ENCODE results near the gene CNNM4.
"Not testable (repeated sequence)": the region's sequence is repeated elsewhere in the genome, so short reads cannot be mapped to it uniquely, and the experiment has no call there.

CNNM4 gene

DNA sequence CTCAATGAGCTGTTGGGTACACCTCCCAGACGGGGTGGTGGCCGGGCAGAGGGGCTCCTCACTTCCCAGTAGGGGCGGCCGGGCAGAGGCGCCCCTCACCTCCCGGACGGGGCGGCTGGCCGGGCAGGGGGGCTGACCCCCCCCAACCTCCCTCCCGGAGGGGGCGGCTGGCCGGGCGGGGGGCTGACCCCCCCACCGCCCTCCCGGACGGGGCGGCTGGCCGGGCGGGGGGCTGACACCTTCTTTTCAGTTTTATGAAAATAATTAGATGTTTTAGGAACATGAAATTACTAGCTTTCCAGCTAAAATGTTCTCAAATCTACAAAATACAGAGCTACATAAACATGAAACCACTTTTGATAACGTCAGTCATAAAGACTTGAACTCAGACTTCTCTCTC, 45.2 kb downstream of the CNNM4 start:
- H3K4me1 ChIP-seq; H3K9me3 ChIP-seq; H3K4me3 ChIP-seq; DNase-seq (ENCODE audit: low spot score in 2 of 2); H3K27me3 ChIP-seq (ENCODE audit: low read depth); in situ Hi-C loops (cut with MboI; ENCODE audit: low sequenced_read_pairs): not testable (repeated sequence)
- H3K36me3 ChIP-seq (replicated peaks): peaks cover 17% of the 10 kb centered on the region

DNA sequence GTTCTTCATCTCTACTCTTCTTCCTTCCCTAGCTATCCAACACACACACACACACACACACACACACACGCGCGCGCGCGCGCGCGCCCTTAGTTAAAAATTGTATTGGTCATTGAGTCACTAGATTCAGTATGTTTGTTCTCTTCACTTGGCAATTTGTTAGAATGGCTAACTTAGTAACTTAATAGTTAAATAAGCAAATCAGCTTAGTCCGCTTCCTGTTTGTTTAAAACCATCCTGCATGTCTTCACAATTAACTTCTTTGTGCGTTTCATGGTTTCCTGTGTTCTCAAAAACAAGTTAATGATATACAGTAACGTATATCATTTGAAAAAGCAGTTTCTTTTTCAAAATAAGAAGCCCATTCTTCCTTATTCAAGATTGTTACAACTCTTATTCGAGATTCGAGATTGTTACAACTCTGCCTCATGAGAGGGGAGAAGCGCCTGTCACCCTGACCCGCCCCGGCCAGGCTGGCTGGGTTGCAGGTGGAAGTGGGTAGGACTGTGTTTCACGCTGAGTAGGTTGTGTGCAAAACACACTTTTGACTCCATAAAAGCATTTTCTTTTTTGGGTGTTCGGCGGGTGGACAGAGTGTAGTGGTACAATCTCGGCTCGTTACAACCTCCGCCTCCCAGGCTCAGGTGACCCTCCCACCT, 45.9 kb downstream of the CNNM4 start:
- in situ Hi-C loops (cut with MboI; ENCODE audit: low sequenced_read_pairs): no loop called here
- H3K4me3 ChIP-seq: no peak overlapping the region
- DNase-seq (ENCODE audit: low spot score in 2 of 2): no peak

DNA sequence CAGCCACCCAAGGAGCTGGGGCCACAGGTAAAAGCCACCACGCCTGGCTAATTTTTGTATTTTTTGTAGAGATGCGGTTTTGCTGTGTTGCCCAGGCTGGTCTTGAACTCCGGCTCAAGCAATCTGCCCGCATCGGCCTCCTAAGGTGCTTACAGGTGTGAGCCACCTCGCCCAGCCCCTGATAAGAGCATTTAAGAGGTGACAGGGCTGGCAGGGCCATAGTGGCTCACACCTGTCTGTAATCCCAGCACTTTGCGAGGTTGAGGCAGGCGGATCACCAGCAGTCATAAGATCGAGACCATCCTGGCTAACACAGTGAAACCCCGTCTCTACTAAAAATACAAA, 46.4 kb downstream of the CNNM4 start:
- in situ Hi-C loops (cut with MboI; ENCODE audit: low sequenced_read_pairs): no loop called here

More for the DNA sequence above, 45.9 kb downstream of the CNNM4 start:
- H3K4me1 ChIP-seq: no peaks in the 10 kb centered on the region
- peaks cover 12% of the 10 kb centered on the region for H3K36me3 ChIP-seq (replicated peaks)
- H3K9me3 ChIP-seq: no peaks in the 10 kb centered on the region
- no peaks in the 10 kb centered on the region for H3K27me3 ChIP-seq (ENCODE audit: low read depth)

DNA sequence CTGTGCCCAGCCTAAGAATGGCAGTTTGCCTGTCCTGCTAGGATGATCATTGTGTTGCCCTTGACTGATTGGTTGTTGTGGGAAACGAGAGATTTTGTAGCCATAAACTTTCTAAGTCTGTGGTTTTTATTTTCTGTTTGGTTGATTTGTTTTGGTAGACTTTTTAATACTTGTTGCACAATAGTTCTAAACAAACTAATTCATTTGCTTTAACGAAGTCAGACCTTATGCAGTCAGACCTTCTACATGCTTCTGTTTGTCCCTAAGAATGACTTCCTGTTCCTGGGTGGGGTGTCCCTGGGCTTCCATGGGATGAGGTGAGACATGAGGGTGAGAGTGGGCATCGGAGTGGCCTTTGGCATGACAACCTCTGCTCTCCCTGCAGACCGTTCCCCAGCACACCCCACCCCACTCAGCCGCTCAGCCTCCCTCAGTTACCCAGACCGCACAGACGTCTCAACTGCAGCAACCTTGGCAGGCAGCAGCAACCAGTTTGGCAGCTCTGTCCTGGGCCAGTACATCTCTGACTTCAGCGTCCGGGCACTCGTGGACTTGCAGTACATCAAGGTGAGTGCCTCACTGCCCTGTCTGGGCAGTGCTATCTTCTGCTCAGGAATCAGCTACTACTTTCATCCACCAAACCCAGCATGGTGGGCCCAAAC, 47.6 kb downstream of the CNNM4 start:
- DNase-seq (ENCODE audit: low spot score in 2 of 2): no peak
- H3K4me3 ChIP-seq: no peak overlapping the region
- no peaks in the 10 kb centered on the region for H3K9me3 ChIP-seq
- H3K27me3 ChIP-seq (ENCODE audit: low read depth): no peaks in the 10 kb centered on the region
- in situ Hi-C loops (cut with MboI; ENCODE audit: low sequenced_read_pairs): no loop called here
- no peaks in the 10 kb centered on the region for H3K4me1 ChIP-seq
- H3K36me3 ChIP-seq (replicated peaks): peaks cover 3% of the 10 kb centered on the region

More for the DNA sequence above, 46.4 kb downstream of the CNNM4 start:
- DNase-seq (ENCODE audit: low spot score in 2 of 2): no peak
- Histone ChIP-seq H3K36me3 (replicated peaks) (peaks cover 7% of the 10 kb centered on the region), H3K4me1 (no peaks in the 10 kb centered on the region), H3K9me3 (no peaks in the 10 kb centered on the region), H3K4me3 (no peak overlapping the region), H3K27me3 (ENCODE audit: low read depth) (no peaks in the 10 kb centered on the region)

DNA sequence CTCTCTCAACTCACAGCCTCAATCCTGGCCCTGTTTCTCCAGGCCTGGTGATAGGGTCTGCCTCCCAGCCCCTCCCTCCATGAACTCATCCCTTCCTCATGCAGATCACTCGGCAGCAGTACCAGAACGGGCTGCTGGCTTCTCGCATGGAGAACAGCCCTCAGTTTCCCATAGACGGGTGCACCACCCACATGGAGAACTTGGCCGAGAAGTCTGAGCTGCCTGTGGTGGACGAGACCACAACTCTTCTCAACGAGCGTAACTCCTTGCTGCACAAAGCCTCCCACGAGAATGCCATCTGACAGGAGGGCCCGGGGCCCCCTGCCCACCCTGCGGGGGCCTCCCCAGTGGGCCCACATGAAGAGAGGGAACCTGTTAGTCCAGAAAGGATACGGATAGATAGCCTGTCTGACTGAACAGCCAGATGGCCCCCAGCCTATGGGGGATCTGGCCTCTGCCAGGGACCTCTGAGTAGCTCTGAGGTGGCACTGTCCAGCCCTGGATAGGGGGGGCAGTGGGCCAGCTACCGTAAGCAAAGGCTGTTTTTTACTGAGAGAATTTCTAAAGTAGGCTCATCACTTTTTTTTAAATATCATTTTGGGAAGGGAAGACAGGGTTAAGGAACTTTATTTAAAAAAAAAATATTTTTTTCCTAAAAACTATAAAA, 48.6 kb downstream of the CNNM4 start:
- H3K4me1 ChIP-seq: no peaks in the 10 kb centered on the region
- peaks cover 3% of the 10 kb centered on the region for H3K36me3 ChIP-seq (replicated peaks)
- H3K27me3 ChIP-seq (ENCODE audit: low read depth): no peaks in the 10 kb centered on the region
- H3K4me3 ChIP-seq: no peak overlapping the region
- no peak for DNase-seq (ENCODE audit: low spot score in 2 of 2)
- no peaks in the 10 kb centered on the region for H3K9me3 ChIP-seq
- in situ Hi-C loops (cut with MboI; ENCODE audit: low sequenced_read_pairs): no loop called here

DNA sequence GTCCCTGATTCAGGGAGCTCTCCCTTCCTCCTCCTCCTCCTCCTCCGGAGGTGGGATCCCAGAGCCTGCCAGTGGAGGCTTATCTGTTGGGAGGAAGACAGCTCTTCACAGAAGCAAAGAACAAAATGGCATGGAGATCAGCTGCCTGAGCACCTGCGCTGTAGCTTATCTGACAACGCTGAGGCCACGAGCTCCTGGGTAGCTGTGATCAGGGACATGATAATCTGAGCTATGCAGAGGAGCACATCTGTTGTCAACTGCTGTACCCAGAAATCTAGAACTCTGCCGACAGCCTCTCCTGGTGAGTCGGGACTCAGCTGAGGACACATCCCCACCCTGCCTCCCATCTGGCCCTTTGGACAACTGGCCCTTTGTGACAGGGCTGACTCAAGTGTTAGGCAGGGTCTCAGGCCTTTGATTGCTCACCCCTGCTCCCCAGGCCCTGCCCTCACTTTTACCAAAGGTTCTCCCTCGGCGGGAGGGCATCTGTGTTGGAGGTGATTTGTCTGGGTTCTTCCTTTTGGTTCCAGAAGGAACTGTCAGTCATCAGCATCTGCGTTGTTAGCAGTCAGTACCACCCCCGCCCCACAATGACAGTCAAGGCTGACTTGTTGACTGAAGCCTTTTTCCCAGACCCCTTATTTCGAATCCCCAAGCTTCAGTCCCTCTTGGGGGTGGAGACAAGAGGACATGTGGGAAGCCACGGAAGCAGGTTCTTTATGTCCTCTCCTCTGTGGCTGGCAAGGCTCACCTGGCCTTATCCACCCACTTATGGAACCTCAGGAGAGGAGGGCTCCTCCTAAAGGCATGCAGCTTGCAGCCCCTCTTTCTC, 49.5 kb downstream of the CNNM4 start:
- Histone ChIP-seq H3K4me1 (no peaks in the 10 kb centered on the region), H3K27me3 (ENCODE audit: low read depth) (no peaks in the 10 kb centered on the region), H3K36me3 (replicated peaks) (peaks cover 3% of the 10 kb centered on the region), H3K4me3 (no peak overlapping the region), H3K9me3 (no peaks in the 10 kb centered on the region)
- no peak for DNase-seq (ENCODE audit: low spot score in 2 of 2)
- in situ Hi-C loops (cut with MboI; ENCODE audit: low sequenced_read_pairs): no loop called here

DNA sequence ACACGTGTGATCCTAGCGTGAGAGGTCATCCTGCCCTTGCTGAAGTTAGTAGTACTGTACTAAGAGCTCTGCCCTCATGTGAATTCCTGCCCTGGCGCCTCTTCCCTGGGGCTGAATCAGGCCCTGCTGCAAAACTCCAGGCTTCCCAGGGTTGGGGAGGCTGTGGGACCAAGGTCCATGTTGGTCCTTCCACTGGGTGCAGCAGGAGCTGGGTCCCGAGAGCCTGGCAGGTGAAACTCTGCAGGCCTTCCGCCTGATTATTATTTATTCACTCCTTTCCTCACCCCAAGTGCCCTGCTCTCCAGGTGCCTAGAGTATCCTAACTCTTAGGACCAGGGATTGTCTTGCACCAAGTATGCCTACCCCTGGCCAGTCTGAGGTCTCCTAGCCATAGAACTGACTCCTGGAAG, 50.1 kb downstream of the CNNM4 start:
- H3K4me3 ChIP-seq: no peak overlapping the region
- H3K4me1 ChIP-seq: no peaks in the 10 kb centered on the region
- no peaks in the 10 kb centered on the region for H3K9me3 ChIP-seq
- no peaks in the 10 kb centered on the region for H3K27me3 ChIP-seq (ENCODE audit: low read depth)
- peaks cover 3% of the 10 kb centered on the region for H3K36me3 ChIP-seq (replicated peaks)
- no peak for DNase-seq (ENCODE audit: low spot score in 2 of 2)
- in situ Hi-C loops (cut with MboI; ENCODE audit: low sequenced_read_pairs): no loop called here

DNA sequence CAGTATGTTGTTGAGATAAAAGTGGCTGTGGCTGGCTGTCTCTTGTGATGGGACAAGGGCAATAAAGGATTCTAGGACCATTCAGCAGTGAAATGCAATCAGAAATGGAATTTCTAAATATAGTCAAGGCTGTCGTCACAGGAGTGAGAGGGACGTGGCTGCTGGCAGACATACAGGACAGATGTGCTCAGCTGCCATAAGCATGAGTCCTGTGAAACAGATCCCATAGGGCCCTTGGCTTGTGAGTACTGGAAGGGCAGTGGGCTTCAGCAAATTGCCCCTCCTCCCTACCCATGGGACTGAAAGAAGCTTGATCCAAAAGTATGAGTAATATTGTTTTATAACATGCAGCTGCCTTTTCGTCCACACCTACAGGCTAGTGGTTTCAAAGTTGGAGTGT, 51.2 kb downstream of the CNNM4 start:
- Histone ChIP-seq H3K36me3 (replicated peaks) (peaks cover 3% of the 10 kb centered on the region), H3K27me3 (ENCODE audit: low read depth) (no peaks in the 10 kb centered on the region), H3K9me3 (no peaks in the 10 kb centered on the region), H3K4me1 (no peaks in the 10 kb centered on the region), H3K4me3 (no peak overlapping the region)
- no peak for DNase-seq (ENCODE audit: low spot score in 2 of 2)
- in situ Hi-C loops (cut with MboI; ENCODE audit: low sequenced_read_pairs): no loop called here

DNA sequence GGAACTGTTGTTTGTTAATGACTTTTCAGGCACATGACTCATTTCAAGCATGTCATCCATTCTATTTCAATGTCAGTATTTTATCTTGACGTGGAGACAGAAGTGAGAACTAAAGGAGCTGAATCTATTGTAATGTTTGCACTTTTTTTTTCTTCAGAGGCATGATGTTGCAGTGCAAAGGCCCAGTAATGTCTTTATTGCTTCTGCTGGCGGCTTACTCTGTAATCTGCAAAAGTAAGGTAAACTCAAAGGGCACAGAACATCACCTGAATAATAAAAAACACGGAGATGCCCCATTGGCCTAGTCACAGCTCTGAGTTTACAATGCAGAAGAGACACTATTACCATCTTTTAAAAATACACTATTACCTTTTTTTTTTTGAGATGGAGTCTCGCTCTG, 53.0 kb downstream of the CNNM4 start:
- no peak overlapping the region for H3K4me3 ChIP-seq

DNA sequence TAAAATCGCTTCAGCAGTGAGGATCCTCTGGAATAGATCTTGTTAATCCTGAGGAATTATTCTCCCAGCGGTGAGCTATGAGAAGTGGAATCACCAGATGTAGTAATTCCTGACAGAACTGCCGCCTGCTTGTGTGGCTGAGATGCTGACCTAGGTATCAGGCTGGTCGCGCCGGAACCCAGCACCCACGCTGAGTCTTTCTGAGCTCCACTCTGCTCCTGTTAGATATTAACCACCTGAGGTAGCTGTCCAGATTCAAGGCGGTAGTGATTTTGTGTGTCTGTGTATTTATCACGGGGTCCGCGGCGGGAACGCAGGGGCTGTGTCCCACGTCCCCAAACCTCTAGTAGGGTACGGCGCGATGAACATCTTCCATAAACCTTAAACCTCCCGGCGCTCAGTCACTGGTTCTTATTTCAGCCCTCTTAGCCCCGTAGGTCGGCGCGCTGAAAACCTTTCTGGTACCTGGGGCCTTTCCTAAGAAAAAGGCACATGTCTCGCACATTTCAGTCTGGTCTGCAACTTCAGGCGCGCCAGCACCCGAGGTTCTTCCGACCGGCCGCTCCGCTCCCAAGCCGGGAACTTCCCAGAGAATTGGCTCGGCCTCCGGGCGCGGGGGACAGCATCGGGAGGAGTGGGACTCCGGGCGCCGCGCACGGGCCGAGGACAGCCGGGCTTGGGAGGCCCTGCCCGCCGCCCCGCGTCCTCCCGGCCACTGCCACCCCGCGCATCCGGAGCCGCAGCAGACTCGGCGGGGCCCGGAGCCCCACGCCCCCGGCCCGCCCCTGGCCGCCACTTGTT, 54.8 kb downstream of the CNNM4 start:
- H3K4me1 ChIP-seq: peaks cover 4% of the 10 kb centered on the region; the same call in 1 of the 2 replicates
- no peaks in the 10 kb centered on the region for H3K9me3 ChIP-seq
- H3K27me3 ChIP-seq (ENCODE audit: low read depth): no peaks in the 10 kb centered on the region
- H3K4me3 ChIP-seq: peak overlapping the region; percentile 43
- peak in 1 of 2 experiments; percentile 34 for DNase-seq (ENCODE audit: low spot score in 2 of 2)
- in situ Hi-C loops (cut with MboI; ENCODE audit: low sequenced_read_pairs): no loop called here
- peaks cover 3% of the 10 kb centered on the region for H3K36me3 ChIP-seq (replicated peaks)

More for the DNA sequence above, 53.0 kb downstream of the CNNM4 start:
- DNase-seq (ENCODE audit: low spot score in 2 of 2): no peak
- no peaks in the 10 kb centered on the region for H3K9me3 ChIP-seq
- peaks cover 4% of the 10 kb centered on the region; the same call in 1 of the 2 replicates for H3K4me1 ChIP-seq
- in situ Hi-C loops (cut with MboI; ENCODE audit: low sequenced_read_pairs): no loop called here
- H3K36me3 ChIP-seq (replicated peaks): peaks cover 3% of the 10 kb centered on the region
- no peaks in the 10 kb centered on the region for H3K27me3 ChIP-seq (ENCODE audit: low read depth)

DNA sequence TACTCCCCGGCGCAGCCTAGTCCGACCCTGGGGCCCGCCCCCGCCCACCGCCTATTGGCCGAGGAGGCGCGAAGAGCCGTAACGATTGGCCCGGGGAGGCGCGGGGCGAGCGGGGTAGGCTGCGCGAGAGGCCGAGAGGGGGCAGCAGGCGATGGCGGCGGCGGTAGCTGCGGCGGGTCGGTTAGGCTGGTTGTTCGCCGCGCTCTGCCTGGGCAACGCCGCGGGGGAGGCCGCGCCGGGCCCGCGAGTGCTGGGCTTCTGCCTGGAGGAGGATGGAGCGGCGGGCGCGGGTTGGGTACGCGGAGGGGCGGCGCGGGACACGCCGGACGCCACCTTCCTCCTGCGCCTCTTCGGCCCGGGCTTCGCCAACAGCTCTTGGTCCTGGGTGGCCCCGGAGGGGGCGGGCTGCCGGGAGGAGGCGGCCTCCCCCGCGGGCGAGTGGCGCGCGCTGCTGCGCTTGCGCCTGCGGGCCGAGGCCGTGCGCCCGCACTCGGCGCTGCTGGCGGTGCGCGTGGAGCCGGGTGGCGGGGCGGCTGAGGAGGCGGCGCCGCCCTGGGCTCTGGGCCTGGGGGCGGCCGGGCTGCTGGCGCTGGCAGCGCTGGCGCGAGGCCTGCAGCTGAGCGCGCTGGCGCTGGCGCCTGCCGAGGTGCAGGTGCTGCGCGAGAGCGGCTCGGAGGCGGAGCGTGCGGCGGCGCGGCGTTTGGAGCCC, 55.6 kb downstream of the CNNM4 start, which contains the start of gene CNNM3:
CNNM3 (plus strand) TSS at position 142 of the 709 bp plus-strand sequence; CDS start at position 152, 10 bp downstream.
- Histone ChIP-seq H3K27me3 (ENCODE audit: low read depth) (no peaks in the 10 kb centered on the region), H3K36me3 (replicated peaks) (peaks cover 3% of the 10 kb centered on the region), H3K4me3 (peak within 1 kb of the TSS; percentile 48), H3K9me3 (no peaks in the 10 kb centered on the region), H3K4me1 (peaks cover 4% of the 10 kb centered on the region; the same call in 1 of the 2 replicates)
- in situ Hi-C loops (cut with MboI; ENCODE audit: low sequenced_read_pairs): no loop called here
- DNase-seq (ENCODE audit: low spot score in 2 of 2): peak; percentile 91 to 98

DNA sequence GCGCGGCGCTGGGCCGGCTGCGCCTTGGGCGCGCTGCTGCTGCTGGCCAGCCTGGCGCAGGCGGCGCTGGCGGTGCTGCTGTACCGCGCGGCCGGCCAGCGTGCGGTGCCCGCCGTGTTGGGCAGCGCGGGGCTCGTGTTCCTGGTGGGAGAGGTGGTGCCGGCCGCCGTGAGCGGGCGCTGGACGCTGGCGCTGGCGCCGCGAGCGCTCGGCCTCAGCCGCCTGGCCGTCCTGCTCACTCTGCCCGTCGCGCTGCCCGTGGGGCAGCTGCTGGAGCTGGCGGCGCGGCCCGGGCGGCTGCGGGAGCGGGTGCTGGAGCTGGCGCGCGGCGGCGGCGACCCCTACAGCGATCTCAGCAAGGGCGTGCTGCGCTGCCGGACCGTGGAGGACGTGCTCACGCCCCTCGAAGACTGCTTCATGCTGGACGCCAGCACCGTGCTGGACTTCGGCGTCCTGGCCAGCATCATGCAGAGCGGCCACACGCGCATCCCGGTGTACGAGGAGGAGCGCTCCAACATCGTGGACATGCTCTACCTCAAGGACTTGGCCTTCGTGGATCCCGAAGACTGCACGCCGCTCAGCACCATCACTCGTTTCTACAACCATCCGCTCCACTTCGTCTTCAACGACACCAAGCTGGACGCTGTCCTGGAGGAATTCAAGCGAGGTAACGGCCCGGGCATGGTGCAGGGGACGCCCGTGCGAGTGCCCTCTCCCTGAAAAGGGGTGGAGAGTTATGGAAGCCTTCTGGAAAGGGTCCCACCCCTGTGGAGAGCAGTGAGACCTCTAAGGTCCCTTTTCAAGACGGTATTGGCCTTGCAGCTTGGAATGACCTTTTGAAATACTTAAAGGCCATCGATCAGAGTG, 56.4 kb downstream of the CNNM4 start:
- H3K4me1 ChIP-seq: peaks cover 4% of the 10 kb centered on the region; the same call in 1 of the 2 replicates
- in situ Hi-C loops (cut with MboI; ENCODE audit: low sequenced_read_pairs): no loop called here
- no peaks in the 10 kb centered on the region for H3K9me3 ChIP-seq
- H3K4me3 ChIP-seq: peak overlapping the region; percentile 48
- H3K36me3 ChIP-seq (replicated peaks): peaks cover 3% of the 10 kb centered on the region
- H3K27me3 ChIP-seq (ENCODE audit: low read depth): no peaks in the 10 kb centered on the region
- peak; percentile 28 to 33 for DNase-seq (ENCODE audit: low spot score in 2 of 2)
